GM18507 (cell line): ENCODE measurements around the gene BTBD6.
"Not testable (repeated sequence)": the region's sequence is repeated elsewhere in the genome, so short reads cannot be mapped to it uniquely, and the experiment has no call there.

Experiments
- DNase-seq: peaks from one replicate; pipeline ENCODE4 v3.0.0; 2011; ENCODE audit warnings: low read depth; ENCODE audit not compliant: insufficient read length; ENCODE audit errors: extremely low spot score
- FAIRE-seq: peaks from 2 replicates; lab custom pipeline; 2011; peaks lifted over from hg19 to GRCh38; lab: Jason Lieb, UNC

BTBD6 gene

DNA sequence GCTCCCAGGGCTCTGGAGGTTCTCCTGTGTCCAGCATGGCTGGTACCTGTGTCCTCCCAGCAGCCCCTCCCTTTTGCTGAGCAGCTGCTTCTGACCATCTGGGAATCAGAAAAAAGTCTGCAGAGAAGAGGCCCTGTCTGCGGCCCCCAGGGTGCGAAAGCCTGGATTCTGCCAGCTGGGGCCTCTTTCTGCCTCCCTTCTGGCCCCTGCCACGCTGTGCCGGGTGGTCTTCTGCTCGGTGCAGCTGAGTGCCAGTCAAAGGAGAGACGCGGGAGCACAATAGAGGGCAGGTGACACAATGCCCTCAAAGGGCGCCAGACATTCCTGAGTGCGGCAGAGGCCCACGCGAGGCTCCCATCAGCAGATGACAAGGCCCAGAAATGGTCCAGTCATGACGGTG is 12.6 kb downstream of the BTBD6 start:
- DNase-seq (no peak), FAIRE-seq (no peak)

- FAIRE-seq, result no peak
- no peak for DNase-seq
Observed at GRCh38 chr14:105261781-105262180, 13.4 kb downstream of the BTBD6 start.

DNA sequence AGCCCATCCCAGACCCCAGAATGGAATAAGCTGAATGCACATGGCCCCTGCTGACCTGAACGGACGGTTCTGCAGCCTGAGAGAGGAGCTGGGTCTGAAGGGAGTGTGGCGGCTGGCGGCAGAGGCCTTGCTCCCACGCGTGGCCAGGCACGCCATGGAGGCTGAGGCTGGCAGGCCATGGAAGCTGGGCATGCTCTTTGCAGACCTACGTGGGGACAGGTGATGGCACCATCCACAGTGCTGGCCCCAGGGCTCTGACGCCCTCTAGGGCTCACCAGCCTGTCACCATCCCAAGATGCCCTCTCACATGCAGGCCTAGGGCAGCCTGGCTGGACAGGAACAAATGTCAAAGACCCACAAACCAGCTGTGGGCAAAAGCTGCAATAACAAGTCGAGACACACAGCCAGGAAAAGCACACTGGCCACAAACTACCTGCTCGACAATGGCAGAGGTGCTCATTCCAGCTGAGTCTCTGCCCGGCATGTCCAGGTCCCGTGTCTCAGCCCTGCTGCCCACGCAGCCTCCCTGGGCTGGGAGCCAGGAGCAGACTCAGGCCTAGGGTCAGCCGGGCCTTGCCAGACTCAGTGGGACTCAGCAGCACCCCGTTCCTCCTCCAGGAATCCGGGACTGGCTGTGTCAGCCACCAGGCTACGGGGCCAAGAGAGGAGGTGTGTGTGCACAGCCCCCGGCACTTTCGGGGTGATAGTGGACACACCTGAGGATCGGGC is 19.7 kb downstream of the BTBD6 start:
- DNase-seq, result no peak
- FAIRE-seq, result no peak

- FAIRE-seq (no peak), DNase-seq (no peak)
Observed at GRCh38 chr14:105268736-105269354, 20.5 kb downstream of the BTBD6 start.

DNA sequence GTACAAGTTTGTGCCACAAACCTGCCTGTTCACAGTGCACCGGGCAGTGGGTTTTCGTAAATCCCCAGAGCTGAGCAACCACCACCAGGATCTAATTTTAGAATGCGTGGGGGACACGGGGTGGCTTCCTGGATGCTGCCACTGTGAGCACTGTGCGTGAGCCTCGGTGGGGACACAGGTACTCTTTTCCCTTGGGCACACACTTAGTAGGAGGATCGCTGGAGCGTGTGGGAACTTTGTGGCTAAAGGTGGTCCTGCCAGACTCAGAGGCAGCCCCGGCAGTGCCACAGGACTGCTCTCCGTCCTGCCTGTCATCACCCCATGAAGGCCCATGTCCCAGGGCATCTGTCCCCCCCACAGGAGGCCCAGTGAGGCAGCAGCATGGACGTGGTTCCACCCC is 21.1 kb downstream of the BTBD6 start:
- no peak for FAIRE-seq
- DNase-seq, result no peak

GRCh38 chr14:105271224-105271890 is 23.0 kb downstream of the BTBD6 start:
- FAIRE-seq, result no peak
- DNase-seq, result no peak

GRCh38 chr14:105272623-105273022 is 24.3 kb downstream of the BTBD6 start:
- no peak for FAIRE-seq

GRCh38 chr14:105273062-105273461 is 24.7 kb downstream of the BTBD6 start:
- no peak for FAIRE-seq

More at GRCh38 chr14:105272623-105273022, 24.3 kb downstream of the BTBD6 start:
- DNase-seq, result no peak

GRCh38 chr14:105274637-105275036 is 26.3 kb downstream of the BTBD6 start:
- FAIRE-seq (no peak), DNase-seq (no peak)

More at GRCh38 chr14:105273062-105273461, 24.7 kb downstream of the BTBD6 start:
- DNase-seq, result no peak

DNA sequence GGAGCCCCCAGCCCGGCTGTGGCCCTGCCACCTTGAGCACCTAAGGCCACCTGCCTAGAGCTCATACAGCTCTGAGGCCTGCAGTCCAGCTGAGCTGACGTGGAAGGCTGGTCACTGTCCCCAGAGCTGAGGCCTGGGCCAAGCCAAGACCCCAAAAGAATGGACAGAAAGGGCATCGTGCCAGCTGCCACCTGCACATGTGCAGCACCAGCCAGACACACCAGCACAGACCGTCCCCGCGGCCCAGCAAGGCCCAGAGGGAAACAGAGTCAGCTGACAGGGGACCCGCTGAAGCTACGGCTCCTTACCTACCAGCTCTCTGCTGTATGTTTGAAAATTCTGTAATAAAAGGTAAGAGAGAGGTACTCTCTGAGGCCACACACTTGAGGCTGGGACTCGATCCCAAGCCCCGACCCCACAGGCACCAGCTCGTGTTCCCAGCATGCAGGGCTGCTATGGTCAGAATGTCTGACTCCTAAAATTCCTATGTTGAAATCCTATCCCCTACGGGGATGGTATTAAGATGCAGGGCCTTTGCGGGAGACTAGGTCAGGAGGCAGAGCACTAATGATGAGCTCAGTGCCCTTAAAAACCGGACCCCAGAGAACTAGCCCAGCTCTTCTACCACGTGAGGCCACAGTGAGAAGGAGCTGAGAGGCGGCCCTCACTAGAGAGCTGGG is 27.1 kb downstream of the BTBD6 start:
- DNase-seq, result no peak
- FAIRE-seq, result no peak

DNA sequence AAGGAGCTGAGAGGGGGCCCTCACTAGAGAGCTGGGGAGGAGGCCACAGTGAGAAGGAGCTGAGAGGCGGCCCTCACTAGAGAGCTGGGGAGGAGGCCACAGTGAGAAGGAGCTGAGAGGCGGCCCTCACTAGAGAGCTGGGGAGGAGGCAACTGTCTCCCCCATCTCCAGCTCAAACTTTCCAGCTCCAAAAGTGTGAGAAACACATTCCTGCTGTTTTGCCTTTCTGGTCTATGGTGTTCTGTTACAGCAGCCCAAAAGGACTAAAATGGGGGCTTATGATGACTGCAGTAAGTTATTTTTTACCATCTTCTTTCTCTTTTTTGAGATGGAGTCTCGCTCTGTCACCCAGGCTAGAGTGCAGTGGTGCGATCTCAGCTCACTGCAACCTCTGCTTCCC is 29.1 kb downstream of the BTBD6 start:
- not testable (repeated sequence) for DNase-seq, FAIRE-seq

DNA sequence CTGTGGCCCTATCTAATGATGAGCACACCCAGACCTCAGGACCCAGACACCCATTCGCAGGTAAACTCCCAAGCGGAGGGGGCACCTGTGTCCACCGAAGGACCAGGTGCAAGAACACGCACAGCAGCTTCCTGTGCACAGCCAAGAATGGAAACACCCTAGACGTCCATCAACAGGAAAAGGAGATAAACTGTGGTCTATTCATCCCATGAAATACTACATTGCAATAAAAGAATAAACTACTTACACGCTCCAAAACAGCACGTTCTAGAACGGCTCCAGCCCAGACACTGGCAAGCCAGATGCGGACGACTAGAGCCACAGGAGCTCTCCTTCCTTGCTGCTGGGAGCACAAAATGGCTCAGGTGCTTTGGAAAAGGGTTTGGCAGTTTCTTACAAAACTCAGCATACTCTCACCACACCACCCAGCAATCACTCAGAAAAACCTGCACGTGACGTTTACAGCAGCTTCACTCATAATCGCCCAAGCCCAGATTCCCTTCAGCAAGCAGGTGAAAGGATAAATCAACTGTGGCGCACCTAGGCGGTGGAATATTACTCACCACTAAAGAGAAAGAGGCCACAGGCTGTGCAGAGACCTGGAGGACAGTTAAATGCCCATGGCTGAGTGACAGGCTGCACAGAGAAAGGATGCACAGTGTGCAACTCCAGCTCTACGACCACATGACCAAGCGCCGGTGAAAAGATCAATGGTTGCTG is 31.5 kb downstream of the BTBD6 start:
- DNase-seq, result no peak
- FAIRE-seq, result no peak

DNA sequence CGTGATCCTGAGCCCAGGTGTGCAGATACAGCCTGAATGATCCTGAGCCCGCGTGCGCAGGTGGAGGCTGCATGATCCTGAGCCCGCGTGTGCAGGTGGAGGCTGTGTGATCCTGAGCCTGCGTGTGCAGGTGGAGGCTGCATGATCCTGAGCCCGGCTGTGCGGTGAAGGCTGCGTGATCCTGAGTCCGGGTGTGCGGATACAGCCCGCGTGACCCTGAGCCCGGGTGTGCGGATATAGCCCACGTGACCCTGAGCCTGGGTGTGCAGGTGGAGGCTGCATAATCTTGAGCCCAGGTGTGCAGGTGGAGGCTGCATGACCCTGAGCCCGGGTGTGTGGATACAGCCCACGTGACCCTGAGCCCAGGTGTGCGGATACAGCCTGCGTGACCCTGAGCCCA is 32.2 kb downstream of the BTBD6 start:
- no peak for FAIRE-seq
- DNase-seq, result no peak

DNA sequence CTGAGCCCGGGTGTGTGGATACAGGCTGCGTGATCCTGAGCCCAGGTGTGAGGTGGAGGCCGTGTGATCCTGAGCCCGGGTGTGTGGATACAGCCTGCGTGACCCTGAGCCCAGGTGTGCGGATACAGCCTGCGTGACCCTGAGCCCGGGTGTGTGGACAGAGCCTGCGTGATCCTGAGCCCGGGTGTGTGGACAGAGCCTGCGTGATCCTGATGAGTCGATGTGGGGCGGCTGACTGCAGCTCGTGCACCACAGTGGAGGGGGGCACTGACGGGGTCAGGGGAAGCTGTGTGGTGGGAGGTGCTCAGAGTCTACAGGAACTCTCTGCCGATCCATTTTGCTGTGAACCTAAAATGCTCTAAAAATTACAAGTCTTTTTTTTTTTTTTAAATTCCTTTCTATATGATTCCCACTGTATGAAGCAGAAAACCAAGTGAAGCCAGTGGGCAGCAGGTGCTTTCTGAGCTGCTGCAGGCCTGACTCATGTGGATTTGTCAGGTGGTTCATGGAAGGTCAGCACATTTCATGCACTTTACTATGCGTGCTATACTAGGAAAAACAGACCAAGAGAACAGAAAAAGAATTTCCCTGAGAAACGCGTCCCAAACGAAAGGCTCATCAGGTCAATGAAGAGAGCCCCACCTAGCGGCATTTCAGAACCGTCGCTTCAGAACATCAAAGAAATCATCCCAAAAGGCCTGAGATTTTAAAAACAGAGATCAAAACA is 33.2 kb downstream of the BTBD6 start:
- DNase-seq (peak; percentile 38), FAIRE-seq (peak; percentile 83)

DNA sequence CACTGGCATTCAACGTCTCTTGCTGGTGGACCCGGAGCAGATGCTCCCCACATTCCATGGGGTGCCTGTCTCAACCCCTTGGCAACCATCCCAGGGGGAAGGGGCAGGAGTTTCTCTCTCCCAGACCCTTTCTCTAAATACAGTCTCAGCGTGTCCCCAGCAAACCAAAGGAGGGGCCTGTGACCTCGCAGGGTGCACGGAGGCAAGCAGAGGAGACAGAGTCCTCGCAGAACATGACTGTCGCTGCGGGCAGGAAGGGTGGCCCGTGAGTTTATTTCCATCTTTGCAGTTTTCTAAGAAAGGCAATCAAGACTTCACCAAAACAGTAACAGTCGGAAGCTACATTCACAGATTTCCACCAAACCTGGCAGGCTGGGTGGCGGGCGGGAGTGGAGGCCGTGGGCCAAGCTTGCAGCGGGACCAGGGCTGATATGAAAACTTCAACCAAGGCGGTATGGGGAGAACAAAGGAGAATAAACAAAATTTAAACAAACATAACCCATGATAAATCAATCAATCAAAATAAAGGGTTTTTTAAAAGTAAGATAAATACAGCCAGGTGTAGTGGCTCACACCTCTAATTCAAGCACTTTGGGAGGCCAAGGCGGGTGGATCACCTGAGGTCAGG is 33.9 kb downstream of the BTBD6 start:
- no peak for FAIRE-seq
- DNase-seq, result no peak

DNA sequence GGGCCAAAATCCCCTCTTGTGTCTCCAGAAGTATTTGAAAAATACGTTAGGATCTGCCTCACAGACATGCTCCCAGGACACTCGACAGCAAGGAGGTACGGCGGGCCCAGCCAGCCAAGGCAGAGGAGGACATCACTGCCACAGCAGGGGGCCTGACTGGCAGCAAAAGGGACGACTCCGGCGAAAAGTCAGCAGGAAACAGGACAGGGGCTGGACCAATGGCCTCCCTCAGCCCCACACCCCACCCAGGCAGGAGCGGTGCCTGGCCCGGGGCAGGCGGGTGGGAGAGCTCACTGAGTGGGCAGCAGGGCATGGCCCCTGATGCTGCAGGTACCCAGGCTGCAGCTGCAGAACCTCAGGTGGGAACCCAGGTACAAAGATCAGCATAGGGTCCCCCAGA is 34.7 kb downstream of the BTBD6 start:
- FAIRE-seq (no peak), DNase-seq (no peak)

DNA sequence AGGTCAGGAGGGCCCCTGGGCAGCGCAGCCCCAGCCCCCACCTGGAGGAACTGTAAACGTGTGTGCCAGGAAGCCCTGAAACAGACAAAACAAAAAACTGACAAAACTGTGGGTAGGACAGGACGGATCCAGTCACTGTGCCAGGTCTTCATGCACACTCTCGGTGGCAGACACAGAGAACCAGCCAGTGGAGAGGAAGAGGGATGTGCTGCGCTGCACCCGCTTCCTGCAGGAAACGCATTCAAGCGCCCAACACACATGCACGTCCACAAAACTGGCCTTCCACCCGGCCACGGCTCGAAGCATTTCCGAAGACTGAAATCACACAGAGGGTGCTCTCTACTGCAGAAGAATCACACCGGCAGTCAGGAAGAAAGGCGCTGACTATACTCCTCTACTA is 35.6 kb downstream of the BTBD6 start:
- FAIRE-seq, result no peak
- no peak for DNase-seq

DNA sequence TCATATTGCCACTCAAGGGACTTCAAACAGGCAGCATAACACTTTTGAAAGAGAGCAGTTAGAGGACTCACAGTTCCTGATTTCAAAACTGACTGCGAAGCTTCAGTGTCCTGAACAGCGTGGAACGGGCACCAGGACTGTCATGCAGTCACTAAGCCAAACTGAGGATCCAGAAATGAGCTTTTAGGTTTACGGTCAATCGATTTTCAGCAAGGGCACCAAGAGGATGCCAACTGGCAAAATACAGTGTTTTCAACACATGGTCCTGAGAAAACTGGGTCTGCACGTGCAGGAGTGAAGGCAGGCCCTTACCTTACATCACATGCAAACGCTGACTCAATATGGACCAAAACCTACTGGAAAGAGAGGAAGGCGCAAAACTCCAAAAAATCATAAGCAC is 36.8 kb downstream of the BTBD6 start:
- no peak for FAIRE-seq

DNA sequence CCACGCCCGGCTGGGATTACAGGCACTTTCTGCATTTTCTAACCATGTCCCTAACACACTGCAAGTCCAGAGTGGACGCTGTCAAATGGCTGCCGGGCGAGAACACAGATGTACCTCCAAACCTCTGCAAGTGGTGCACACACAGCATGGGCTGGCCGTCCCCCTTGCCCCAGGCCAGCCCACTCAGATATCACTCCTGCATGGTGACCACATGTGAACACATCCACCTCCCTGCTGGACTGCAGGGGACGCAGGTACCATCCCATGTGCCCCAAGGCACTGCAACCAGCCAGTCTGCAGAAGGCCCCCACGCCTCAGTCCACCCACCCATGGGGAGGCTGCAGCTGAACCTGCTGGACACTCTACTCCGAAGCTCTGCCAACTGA is 38.4 kb downstream of the BTBD6 start:
- DNase-seq (no peak), FAIRE-seq (no peak)

More for the DNA sequence above, 36.8 kb downstream of the BTBD6 start:
- DNase-seq, result no peak
